CD4-positive, alpha-beta memory T cell (primary cell): ENCODE results near the gene NXPH3. TPM values are rescaled to one million over a fixed set of nuclear protein-coding genes. Genes with fewer than 3 reads are reported as not detected.
A peak's percentile ranks its signal among the peaks of the same experiment; 100 is the strongest.

Source experiments
- CTCF ChIA-PET: fragments of 350-600 bp; sonication (Branson Sonifier 250); formaldehyde crosslinking; loops from one replicate; lab custom pipeline; 2021; ENCODE audit warnings: inconsistent platforms; ENCODE audit not compliant: partially characterized antibody; lab: Charles Lee
- POLR2A ChIA-PET: fragments of 350-600 bp; sonication (Branson Sonifier 250); formaldehyde crosslinking; loops from one replicate; lab custom pipeline; 2021; ENCODE audit not compliant: partially characterized antibody; lab: Charles Lee
- DNase-seq, 5 donors: peaks; one replicate each; pipeline versions ENCODE4 v3.0.0 to v3.0.0-alpha.2; 2020 to 2022; ENCODE audit warnings: mixed read lengths in 1 of 5
- H3K27ac ChIP-seq: one replicate; pipeline ENCODE4 v1.7.0; 2013; ENCODE audit warnings: low read depth, low read length
- H3K27me3 ChIP-seq: 2 replicates; pipeline ENCODE4 v1.7.0; 2013; ENCODE audit warnings: mild to moderate bottlenecking, low read length, moderate library complexity; ENCODE audit not compliant: insufficient read depth
- H3K36me3 ChIP-seq: 2 replicates; pipeline ENCODE4 v1.7.0; 2013; ENCODE audit warnings: mild to moderate bottlenecking, low read length, moderate library complexity; ENCODE audit not compliant: insufficient read depth
- H3K4me1 ChIP-seq: 2 replicates; pipeline ENCODE4 v1.7.0; 2013; ENCODE audit warnings: mild to moderate bottlenecking, low read length, moderate library complexity; ENCODE audit not compliant: insufficient read depth
- H3K4me3 ChIP-seq, 2 donors: one replicate each; pipeline ENCODE4 v1.7.0; 2013; ENCODE audit warnings: low read length in 2 of 2, mild to moderate bottlenecking in 1 of 2
- H3K9me3 ChIP-seq, 2 donors: one replicate each; pipeline ENCODE4 v1.7.0; 2013; ENCODE audit warnings: low read length in 2 of 2, control low read depth in 1 of 2; ENCODE audit not compliant: control insufficient read depth in 1 of 2
- H3K27ac Mint-ChIP-seq, 7 donors: one replicate each; pipeline ENCODE4 v1.8.0; 2020 to 2021; ENCODE audit warnings: mixed read lengths in 7 of 7, mild to moderate bottlenecking in 6 of 7, inconsistent platforms in 3 of 7, moderate library complexity in 3 of 7
- H3K27me3 Mint-ChIP-seq, 2 donors: one replicate each; pipeline ENCODE4 v1.8.0; 2020 to 2021; ENCODE audit warnings: mixed read lengths in 2 of 2
- H3K36me3 Mint-ChIP-seq, 2 donors: one replicate each; pipeline ENCODE4 v1.8.0; 2020 to 2021; ENCODE audit warnings: mixed read lengths in 2 of 2, inconsistent platforms in 1 of 2, mild to moderate bottlenecking in 1 of 2
- H3K4me1 Mint-ChIP-seq, 4 donors: one replicate each; pipeline ENCODE4 v1.8.0; 2020 to 2021; ENCODE audit warnings: mixed read lengths in 4 of 4, mild to moderate bottlenecking in 1 of 4
- H3K4me3 Mint-ChIP-seq, 8 donors: one replicate each; pipeline ENCODE4 v1.8.0; 2020 to 2021; ENCODE audit warnings: mixed read lengths in 8 of 8, mild to moderate bottlenecking in 7 of 8, moderate library complexity in 6 of 8, inconsistent platforms in 3 of 8
- H3K9me3 Mint-ChIP-seq, 8 donors: one replicate each; pipeline ENCODE4 v1.8.0; 2020 to 2021; ENCODE audit warnings: mixed read lengths in 8 of 8, mild to moderate bottlenecking in 5 of 8, inconsistent platforms in 3 of 8, moderate library complexity in 1 of 8
- intact Hi-C: fragments of 100-400 bp; cut with micrococcal nuclease; formaldehyde crosslinking; loops from one replicate; pipeline ENCODE4 v1.15.1; 2023
- polyA plus RNA-seq, 2 donors: library from polyadenylated mRNA; unstranded; fragments of 300-500 nt; fragmentation: Illumina TruSeq; gene quantifications; one replicate each; pipeline ENCODE4 v1.2.3, GENCODE V29; 2021
- total RNA-seq, 2 experiments: library from RNA; stranded (reverse); gene quantifications; one replicate each; pipeline ENCODE4 v1.2.3, GENCODE V29; 2021

NXPH3 gene
- total and polyA plus RNA-seq, 4 experiments from 2014 or later, result not detected

- intact Hi-C loops, result loop anchor here (10.0 kb wide), 1 partner anchor 49 kb away; no protein-coding TSS in a partner anchor
- Mint-ChIP-seq H3K36me3 (peaks cover 43 to 59% of the 10 kb centered on the region in 2 donors), H3K27me3 (no peaks in the 10 kb centered on the region), H3K4me3 (no peak overlapping the region), H3K27ac (peak overlapping the region in 1 of 7 donors; percentile 31), H3K9me3 (no peaks in the 10 kb centered on the region), H3K4me1 (peaks cover 0 to 11% (median 3%) of the 10 kb centered on the region in 4 donors)
- no peak for DNase-seq
- Histone ChIP-seq H3K9me3 (no peaks in the 10 kb centered on the region), H3K4me3 (no peak overlapping the region), H3K27ac (no peak overlapping the region), H3K4me1 (no peaks in the 10 kb centered on the region), H3K27me3 (no peaks in the 10 kb centered on the region), H3K36me3 (peaks cover 33% of the 10 kb centered on the region)
- ChIA-PET POLR2A (interaction anchor here (0.6 kb wide), 1 partner anchor 92 kb away, joined by 3 read pairs; no protein-coding TSS in a partner anchor), CTCF (interaction anchor here (0.7 to 1.2 kb wide), 3 partner anchors 25 to 104 kb away, joined by 3 to 4 read pairs (median 3); no protein-coding TSS in a partner anchor)
Measured at GRCh38 chr17:49595328-49595727, 19.7 kb downstream of the NXPH3 start.

- DNase-seq, result no peak
- Mint-ChIP-seq H3K27me3 (no peaks in the 10 kb centered on the region), H3K36me3 (peaks cover 49 to 65% of the 10 kb centered on the region in 2 donors), H3K4me3 (no peak overlapping the region), H3K9me3 (no peaks in the 10 kb centered on the region), H3K27ac (no peak overlapping the region), H3K4me1 (peaks cover 0 to 11% (median 3%) of the 10 kb centered on the region in 4 donors)
- intact Hi-C loops, result loop anchor here (10.0 kb wide), 1 partner anchor 49 kb away; no protein-coding TSS in a partner anchor
- Histone ChIP-seq H3K27ac (no peak overlapping the region), H3K9me3 (no peaks in the 10 kb centered on the region), H3K4me3 (no peak overlapping the region), H3K4me1 (no peaks in the 10 kb centered on the region), H3K27me3 (no peaks in the 10 kb centered on the region), H3K36me3 (peaks cover 40% of the 10 kb centered on the region)
- CTCF ChIA-PET, result interaction anchor here (0.7 to 1.7 kb wide), 3 partner anchors 26 to 104 kb away, joined by 3 to 6 read pairs (median 3); no protein-coding TSS in a partner anchor
- POLR2A ChIA-PET, result no interaction called here
Measured at GRCh38 chr17:49595980-49596379, 20.3 kb downstream of the NXPH3 start.

DNA sequence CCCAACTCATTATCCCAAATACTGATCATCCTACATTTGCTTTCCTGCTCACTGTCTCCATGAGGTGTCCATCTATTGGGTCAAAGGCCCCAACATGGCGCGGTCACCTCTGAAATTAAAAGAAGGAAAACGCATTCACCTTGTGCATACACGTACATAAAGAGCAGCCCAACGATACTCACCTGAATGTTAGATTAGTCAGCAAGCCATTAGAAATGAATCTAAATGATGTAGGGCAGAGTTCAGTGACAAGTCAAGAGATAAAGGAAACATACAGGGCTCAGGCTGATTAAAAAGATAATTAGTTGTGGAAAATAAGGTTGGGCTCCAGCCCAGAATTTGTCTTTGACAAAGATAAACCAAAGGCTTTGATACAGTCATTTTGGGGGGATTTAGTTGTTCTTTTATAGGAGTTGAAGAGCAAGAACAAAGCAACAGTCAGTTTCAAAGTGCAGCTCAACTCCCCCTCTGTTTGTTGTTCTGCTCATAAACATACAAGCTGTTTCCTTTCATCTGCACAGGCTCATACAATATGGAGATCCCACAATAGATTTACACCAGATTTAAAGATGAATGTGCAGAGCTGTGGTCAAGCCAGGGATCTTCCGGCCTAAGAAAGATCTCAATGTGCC is 21.1 kb downstream of the NXPH3 start:
- CTCF ChIA-PET, result interaction anchor here (0.6 to 1.7 kb wide), 2 partner anchors 27 to 275 kb away, joined by 4 to 6 read pairs; no protein-coding TSS in a partner anchor
- Mint-ChIP-seq H3K4me1 (peaks cover 0 to 11% (median 3%) of the 10 kb centered on the region in 4 donors), H3K27me3 (no peaks in the 10 kb centered on the region), H3K9me3 (no peaks in the 10 kb centered on the region), H3K27ac (peak overlapping the region in 3 of 7 donors; percentile 13 to 80 (median 69)), H3K4me3 (no peak overlapping the region), H3K36me3 (peaks cover 49 to 68% of the 10 kb centered on the region in 2 donors)
- no peaks in the 10 kb centered on the region for H3K27me3 ChIP-seq
- no peak for DNase-seq
- intact Hi-C loops, result loop anchor here (10.0 kb wide), 1 partner anchor 48 kb away; no protein-coding TSS in a partner anchor
- no peaks in the 10 kb centered on the region for H3K4me1 ChIP-seq
- peaks cover 45% of the 10 kb centered on the region for H3K36me3 ChIP-seq
- H3K9me3 ChIP-seq, result no peaks in the 10 kb centered on the region
- no peak overlapping the region for H3K4me3 ChIP-seq
- no peak overlapping the region for H3K27ac ChIP-seq
- POLR2A ChIA-PET, result no interaction called here

DNA sequence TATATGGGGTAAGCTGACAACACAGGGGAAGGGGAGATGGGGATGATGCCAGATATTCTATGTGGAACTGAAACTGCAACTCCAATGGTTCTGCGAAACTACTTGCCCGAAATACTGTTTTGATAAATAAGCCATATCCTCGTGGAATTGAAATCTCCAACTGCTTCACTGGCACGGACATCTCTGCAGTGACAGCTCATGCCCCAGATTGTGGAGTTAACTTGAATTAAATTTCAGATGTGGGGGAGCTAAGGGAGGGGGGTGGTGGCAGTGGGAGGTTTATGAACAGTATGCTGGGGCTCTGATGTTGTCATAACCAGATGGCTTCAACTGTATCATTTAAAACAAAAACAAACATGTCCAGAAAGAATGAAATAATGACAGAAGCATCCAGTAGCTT is 21.8 kb downstream of the NXPH3 start:
- H3K4me1 Mint-ChIP-seq, result peaks cover 0 to 11% (median 3%) of the 10 kb centered on the region in 4 donors
- H3K9me3 Mint-ChIP-seq, result no peaks in the 10 kb centered on the region

DNA sequence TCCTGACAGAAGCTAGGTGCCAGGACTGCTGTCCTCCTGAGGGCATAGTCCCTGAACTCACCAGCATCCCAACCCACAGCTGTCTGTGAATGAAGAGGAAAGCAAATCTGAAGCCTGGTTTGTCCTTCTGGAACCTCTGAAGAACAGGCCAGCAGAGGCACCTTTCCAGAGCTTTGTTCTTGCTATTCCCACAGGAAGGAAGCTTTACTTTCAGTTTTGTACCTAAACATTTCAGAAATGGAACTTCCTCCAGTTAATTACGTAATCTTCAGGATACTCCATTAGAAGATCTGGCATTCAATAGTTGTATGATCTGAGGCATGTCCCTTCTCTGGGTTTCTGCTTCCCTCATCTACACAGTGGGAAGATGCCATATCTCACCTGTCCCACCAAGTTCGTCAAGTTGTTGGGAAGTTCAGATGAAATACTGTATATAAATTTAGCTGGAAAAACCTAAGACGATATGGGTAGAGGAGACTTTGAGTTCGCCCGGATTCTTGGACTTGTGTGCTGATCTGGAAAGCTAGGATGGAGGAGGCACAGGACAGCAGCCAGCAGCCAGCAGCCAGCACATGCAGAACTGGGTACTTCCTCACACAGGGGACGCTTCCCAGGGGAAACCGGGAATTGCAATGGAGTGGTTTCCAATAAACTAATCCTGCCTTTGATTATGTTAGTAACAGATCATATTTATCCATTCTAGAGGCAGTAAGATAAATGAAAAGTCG is 22.4 kb downstream of the NXPH3 start:
- Histone ChIP-seq H3K36me3 (peaks cover 59% of the 10 kb centered on the region), H3K4me1 (no peaks in the 10 kb centered on the region), H3K4me3 (no peak overlapping the region), H3K27ac (no peak overlapping the region), H3K27me3 (no peaks in the 10 kb centered on the region), H3K9me3 (no peaks in the 10 kb centered on the region)
- no peak for DNase-seq
- Mint-ChIP-seq H3K9me3 (no peaks in the 10 kb centered on the region), H3K4me3 (no peak overlapping the region), H3K27ac (peak overlapping the region in 1 of 7 donors; percentile 63), H3K27me3 (no peaks in the 10 kb centered on the region), H3K4me1 (peaks cover 0 to 11% (median 3%) of the 10 kb centered on the region in 4 donors), H3K36me3 (peaks cover 58 to 74% of the 10 kb centered on the region in 2 donors)
- ChIA-PET POLR2A (interaction anchor here (0.9 kb wide), 1 partner anchor 10 kb away, joined by 3 read pairs; no protein-coding TSS in a partner anchor), CTCF (interaction anchor here (0.6 to 1.0 kb wide), 2 partner anchors 97 to 399 kb away, joined by 3 read pairs; no protein-coding TSS in a partner anchor)
- intact Hi-C loops, result loop anchor here (10.0 kb wide), 1 partner anchor 47 kb away; no protein-coding TSS in a partner anchor

More for the DNA sequence above, 21.8 kb downstream of the NXPH3 start:
- no peaks in the 10 kb centered on the region for H3K27me3 Mint-ChIP-seq
- Histone ChIP-seq H3K9me3 (no peaks in the 10 kb centered on the region), H3K27me3 (no peaks in the 10 kb centered on the region), H3K36me3 (peaks cover 52% of the 10 kb centered on the region), H3K4me3 (no peak overlapping the region), H3K27ac (no peak overlapping the region), H3K4me1 (no peaks in the 10 kb centered on the region)
- intact Hi-C loops, result loop anchor here (10.0 kb wide), 1 partner anchor 47 kb away; no protein-coding TSS in a partner anchor
- H3K36me3 Mint-ChIP-seq, result peaks cover 55 to 72% of the 10 kb centered on the region in 2 donors
- H3K4me3 Mint-ChIP-seq, result no peak overlapping the region
- no peak for DNase-seq
- H3K27ac Mint-ChIP-seq, result no peak overlapping the region
- POLR2A ChIA-PET, result interaction anchor here (0.9 kb wide), 1 partner anchor 9 kb away, joined by 3 read pairs; no protein-coding TSS in a partner anchor
- CTCF ChIA-PET, result interaction anchor here (0.6 to 1.7 kb wide), 4 partner anchors 28 to 400 kb away, joined by 3 to 6 read pairs (median 4); no protein-coding TSS in a partner anchor

DNA sequence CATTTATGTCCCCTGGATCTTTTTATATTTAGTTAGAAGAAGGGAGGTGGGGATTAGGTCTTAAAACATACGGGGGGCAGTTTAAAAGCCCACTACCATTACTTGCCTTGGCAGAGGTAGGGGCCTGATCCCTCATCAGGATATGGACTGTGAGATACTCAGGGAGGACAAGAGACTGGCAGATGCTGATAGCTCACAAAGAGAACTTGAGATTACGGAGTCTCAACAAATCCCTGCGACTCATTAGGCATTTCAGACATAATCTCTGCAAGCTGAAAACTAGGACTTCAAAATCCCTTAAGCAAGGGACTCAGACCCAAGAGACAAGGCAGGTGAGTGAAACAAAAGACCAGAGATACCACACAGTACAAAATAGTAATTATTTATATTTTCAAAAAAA is 23.2 kb downstream of the NXPH3 start:
- no peak for DNase-seq
- Histone ChIP-seq H3K36me3 (peaks cover 66% of the 10 kb centered on the region), H3K4me1 (no peaks in the 10 kb centered on the region), H3K27ac (no peak overlapping the region), H3K4me3 (no peak overlapping the region), H3K9me3 (no peaks in the 10 kb centered on the region), H3K27me3 (no peaks in the 10 kb centered on the region)
- no peak overlapping the region for H3K27ac Mint-ChIP-seq
- H3K4me3 Mint-ChIP-seq, result no peak overlapping the region
- H3K36me3 Mint-ChIP-seq, result peaks cover 60 to 82% of the 10 kb centered on the region in 2 donors
- CTCF ChIA-PET, result no interaction called here
- H3K27me3 Mint-ChIP-seq, result no peaks in the 10 kb centered on the region
- peaks cover 0 to 11% (median 3%) of the 10 kb centered on the region in 4 donors for H3K4me1 Mint-ChIP-seq
- POLR2A ChIA-PET, result no interaction called here
- intact Hi-C loops, result loop anchor here (10.0 kb wide), 1 partner anchor 46 kb away; no protein-coding TSS in a partner anchor
- no peaks in the 10 kb centered on the region for H3K9me3 Mint-ChIP-seq
